HCT116 (cell line): Measurements from ENCODE around the gene MAP2K3. TPM values are rescaled to one million over a fixed set of nuclear protein-coding genes. Genes with fewer than 3 reads are reported as not detected.

Experiments used
- ATAC-seq: fragments of 200-7000 bp; cut with Tn5 transposase; 2 replicates; pipeline ENCODE4 v1.9.1; 2020; ENCODE audit warnings: mild to moderate bottlenecking, moderate library complexity
- BruUV-seq: library from RNA; stranded (reverse); fragments of 400-500 nt; replicated peaks from 2 replicates; lab custom pipeline; 2021; lab: Mats Ljungman, UMichigan
- CTCF ChIA-PET: fragments of 300-600 bp; sonication (Branson Sonifier 250); formaldehyde crosslinking; loops from one replicate; lab custom pipeline; 2021; ENCODE audit warnings: antibody characterized with exemption; lab: Charles Lee
- POLR2A ChIA-PET: fragments of 300-600, 350-600 bp; sonication (Branson Sonifier 250); formaldehyde crosslinking; loops from one replicate; lab custom pipeline; 2021; ENCODE audit warnings: antibody characterized with exemption; lab: Charles Lee
- RAD21 ChIA-PET, 2 experiments: fragments of 300-600 bp; sonication (Branson Sonifier 250); formaldehyde crosslinking; loops; one replicate each; lab custom pipeline; 2023; ENCODE audit warnings: low total read pairs in 2 of 2; ENCODE audit not compliant: uncharacterized antibody in 2 of 2, unreplicated experiment in 2 of 2, low non-redundant PET in 1 of 2; lab: Charles Lee
- DNase-seq: peaks from one replicate; pipeline ENCODE4 v3.0.0-alpha.2; 2010; ENCODE audit warnings: low read depth, low spot score
- H2AFZ ChIP-seq: fragments of 200-600 bp; shearing (Covaris generic), sonication (generic); 2 replicates; pipeline ENCODE4 v1.6.1; 2017; ENCODE audit warnings: low read depth, mixed run types, mixed read lengths, antibody characterized with exemption, low read length; ENCODE audit not compliant: poor library complexity, severe bottlenecking
- H3K27ac ChIP-seq: 2 replicates; pipeline ENCODE4 v1.5.1; 2012; ENCODE audit warnings: low read depth, low read length
- H3K27me3 ChIP-seq: fragments of 200-600 bp; sonication (generic); 2 replicates; pipeline ENCODE4 v1.6.1; 2016; ENCODE audit warnings: mixed run types, low read length, mixed read lengths; ENCODE audit not compliant: insufficient read depth
- H3K36me3 ChIP-seq, 2 experiments: fragments of 200-500 bp in 1 of 2; fragments of 200-600 bp in 1 of 2; sonication (Bioruptor generic) in 1 of 2; sonication (generic) in 1 of 2; 2 replicates each; pipeline versions ENCODE4 v1.5.1 to v1.6.1; 2014 to 2016; ENCODE audit warnings: low read length in 2 of 2, inconsistent platforms in 1 of 2, mixed read lengths in 1 of 2, mixed run types in 1 of 2; ENCODE audit not compliant: insufficient read depth in 2 of 2, control insufficient read depth in 1 of 2
- H3K4me1 ChIP-seq, 2 experiments: fragments of 200-600 bp in 1 of 2; sonication (generic) in 1 of 2; 2 replicates each; pipeline versions ENCODE4 v1.5.1 to v1.6.1; 2012 to 2017; ENCODE audit warnings: low read length in 2 of 2, inconsistent platforms in 1 of 2, mild to moderate bottlenecking in 1 of 2, mixed read lengths in 1 of 2, mixed run types in 1 of 2, moderate library complexity in 1 of 2; ENCODE audit not compliant: insufficient read depth in 2 of 2, control insufficient read depth in 1 of 2
- H3K4me2 ChIP-seq: fragments of 200-600 bp; sonication (generic); 2 replicates; pipeline ENCODE4 v1.6.1; 2017; ENCODE audit warnings: mixed run types, low read length, mixed read lengths
- H3K4me3 ChIP-seq, 2 experiments: fragments of 200-600 bp in 1 of 2; sonication (generic) in 1 of 2; replicated peaks in 1 of 2; 2 replicates each; pipeline ENCODE4 v1.5.1; 2011 to 2016; ENCODE audit warnings: low read length in 2 of 2, control low read depth in 1 of 2, low read depth in 1 of 2, mild to moderate bottlenecking in 1 of 2, mixed read lengths in 1 of 2, mixed run types in 1 of 2
- H3K79me2 ChIP-seq: fragments of 200-600 bp; sonication (generic); 2 replicates; pipeline ENCODE4 v1.6.1; 2017; ENCODE audit warnings: mild to moderate bottlenecking, mixed run types, low read length, moderate library complexity, mixed read lengths; ENCODE audit not compliant: insufficient read depth
- H3K9ac ChIP-seq: fragments of 200-600 bp; sonication (generic); 2 replicates; pipeline ENCODE4 v1.6.1; 2016; ENCODE audit warnings: low read length, mixed read lengths
- H3K9me2 ChIP-seq: fragments of 200-600 bp; sonication (generic), shearing (Covaris generic); 2 replicates; pipeline ENCODE4 v1.6.1; 2017; ENCODE audit warnings: mixed run types, mild to moderate bottlenecking, moderate library complexity; ENCODE audit not compliant: insufficient read depth
- H3K9me3 ChIP-seq, 2 experiments: fragments of 200-500 bp in 1 of 2; fragments of 200-600 bp in 1 of 2; sonication (Bioruptor generic) in 1 of 2; sonication (generic) in 1 of 2; 2 replicates each; pipeline ENCODE4 v1.6.1; 2014 to 2017; ENCODE audit warnings: low read length in 2 of 2, mixed read lengths in 2 of 2, inconsistent platforms in 1 of 2, low read depth in 1 of 2, mild to moderate bottlenecking in 1 of 2, mixed run types in 1 of 2, moderate library complexity in 1 of 2; ENCODE audit not compliant: control insufficient read depth in 1 of 2, insufficient read depth in 1 of 2
- H4K20me1 ChIP-seq: fragments of 200-600 bp; sonication (generic), shearing (Covaris generic); 2 replicates; pipeline ENCODE4 v1.6.1; 2017; ENCODE audit warnings: mixed run types, mild to moderate bottlenecking, moderate library complexity; ENCODE audit not compliant: insufficient read depth
- EGR1 ChIP-seq: IDR thresholded peaks from 2 replicates; pipeline ENCODE4 v1.6.1; 2012; ENCODE audit warnings: low read depth
- EZH2phosphoT487 ChIP-seq: fragments of 200-600 bp; IDR thresholded peaks from 2 replicates; pipeline ENCODE4 v1.6.1; 2018; ENCODE audit warnings: antibody characterized with exemption, borderline replicate concordance
- FOSL1 ChIP-seq: IDR thresholded peaks from 2 replicates; pipeline ENCODE4 v1.6.1; 2012; ENCODE audit warnings: low read depth
- POLR2AphosphoS5 ChIP-seq: IDR thresholded peaks from 2 replicates; pipeline ENCODE4 v1.6.1; 2011; ENCODE audit warnings: mild to moderate bottlenecking, low read depth, low read length, moderate library complexity
- intact Hi-C: fragments of 100-400 bp; cut with micrococcal nuclease; formaldehyde crosslinking; loops from 2 replicates; pipeline ENCODE4 v1.10.0; 2022
- total RNA-seq: library from RNA; stranded (reverse); gene quantifications from one replicate; pipeline ENCODE4 v1.2.1, GENCODE V29; 2021; ENCODE audit not compliant: unreplicated experiment
- TF ChIP-seq, protein P1 (sequence below): IDR thresholded peaks from 2 replicates; pipeline ENCODE4 v1.6.1; 2011; ENCODE audit warnings: mild to moderate bottlenecking, low read length, moderate library complexity; ENCODE audit not compliant: insufficient replicate concordance; ENCODE audit errors: extremely low read depth
- TF ChIP-seq, protein P2 (sequence below): IDR thresholded peaks from 2 replicates; pipeline ENCODE4 v1.6.1; 2012

MAP2K3 gene
- total RNA-seq, 1 experiment from 2014 or later, result 96.7 TPM

DNA sequence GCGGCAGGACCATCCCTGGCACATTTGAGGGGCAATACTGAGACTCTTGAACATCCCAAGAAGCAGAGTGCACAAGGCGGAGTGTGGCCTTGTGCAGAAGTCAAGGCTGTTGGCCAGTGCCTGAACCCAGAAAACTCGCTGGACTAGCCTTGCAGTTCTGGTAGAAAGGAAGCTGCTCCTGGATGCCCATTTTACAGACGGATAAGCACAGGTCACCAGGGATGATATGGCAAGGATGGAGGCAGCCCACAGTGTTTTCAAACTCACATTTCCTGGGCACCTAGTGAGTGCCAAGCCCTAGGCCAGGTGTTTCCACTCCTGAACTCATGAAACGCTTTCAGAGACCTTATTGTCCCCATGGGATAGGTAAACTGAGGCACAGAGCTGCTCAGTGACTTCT lies 1.7 kb upstream of the MAP2K3 start (continued):
- TF ChIP-seq, protein P1, sequence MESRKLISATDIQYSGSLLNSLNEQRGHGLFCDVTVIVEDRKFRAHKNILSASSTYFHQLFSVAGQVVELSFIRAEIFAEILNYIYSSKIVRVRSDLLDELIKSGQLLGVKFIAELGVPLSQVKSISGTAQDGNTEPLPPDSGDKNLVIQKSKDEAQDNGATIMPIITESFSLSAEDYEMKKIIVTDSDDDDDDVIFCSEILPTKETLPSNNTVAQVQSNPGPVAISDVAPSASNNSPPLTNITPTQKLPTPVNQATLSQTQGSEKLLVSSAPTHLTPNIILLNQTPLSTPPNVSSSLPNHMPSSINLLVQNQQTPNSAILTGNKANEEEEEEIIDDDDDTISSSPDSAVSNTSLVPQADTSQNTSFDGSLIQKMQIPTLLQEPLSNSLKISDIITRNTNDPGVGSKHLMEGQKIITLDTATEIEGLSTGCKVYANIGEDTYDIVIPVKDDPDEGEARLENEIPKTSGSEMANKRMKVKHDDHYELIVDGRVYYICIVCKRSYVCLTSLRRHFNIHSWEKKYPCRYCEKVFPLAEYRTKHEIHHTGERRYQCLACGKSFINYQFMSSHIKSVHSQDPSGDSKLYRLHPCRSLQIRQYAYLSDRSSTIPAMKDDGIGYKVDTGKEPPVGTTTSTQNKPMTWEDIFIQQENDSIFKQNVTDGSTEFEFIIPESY, result no peak
- TF ChIP-seq POLR2AphosphoS5 (no peak), EZH2phosphoT487 (no peak), FOSL1 (no peak)

DNA sequence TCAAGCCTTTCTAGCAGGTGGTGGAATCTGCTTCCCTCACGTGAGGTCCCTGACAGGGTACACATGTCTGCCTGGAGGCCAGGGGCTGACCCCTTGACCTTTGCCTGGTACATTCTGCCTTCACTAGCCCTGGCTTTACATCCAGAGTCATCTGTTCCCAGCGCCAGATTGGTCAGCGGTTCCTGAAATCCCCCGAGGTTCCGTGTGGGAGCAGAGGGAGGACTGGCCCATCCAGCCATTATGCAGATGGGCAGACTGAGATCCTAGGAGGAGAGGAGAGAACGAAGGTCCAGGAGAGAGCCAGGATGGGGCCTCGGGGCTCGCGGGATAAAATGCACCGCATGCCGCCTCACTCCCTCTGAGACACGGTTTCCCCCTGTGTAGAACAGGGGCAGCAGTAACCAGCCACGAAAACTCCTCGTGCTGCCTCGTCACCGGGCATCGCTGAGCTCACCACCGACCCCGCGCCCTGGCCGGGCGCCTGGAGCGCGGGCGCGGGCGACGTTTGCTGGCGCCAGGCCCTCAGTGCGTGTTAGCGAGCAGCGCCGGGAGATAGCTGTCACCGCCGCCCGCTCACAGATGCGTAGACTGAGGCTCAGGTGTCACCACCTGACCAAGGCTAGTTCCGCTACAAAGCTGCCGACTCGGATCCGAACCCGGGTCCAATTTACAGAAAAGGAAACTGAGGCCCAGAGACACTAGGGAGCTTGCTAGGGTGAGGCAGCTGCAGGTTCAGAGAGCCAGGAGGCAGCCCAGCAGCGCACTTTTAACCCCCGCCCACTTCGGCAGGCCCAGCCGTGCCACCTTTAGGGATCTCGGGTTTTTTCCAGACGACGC lies 811 bp upstream of the MAP2K3 start:
- Histone ChIP-seq H3K9me3 (no peaks in the 10 kb centered on the region), H3K27me3 (no peaks in the 10 kb centered on the region), H3K36me3 (0 out of 4 replicates have a peak, but pooled peaks cover 0 to 4% of the 10 kb centered on the region in 2 experiments), H2AFZ (peak overlapping the region; percentile 31), H3K79me2 (peaks cover 42% of the 10 kb centered on the region), H3K9ac (peak overlapping the region; percentile 96), H3K4me3 (peak overlapping the region; percentile 45 to 99), H3K4me2 (peak overlapping the region; percentile 99), H3K4me1 (peaks cover 51 to 83% of the 10 kb centered on the region in 2 experiments), H3K27ac (peak overlapping the region; percentile 40; the same call in 1 of the 2 replicates), H3K9me2 (no peaks in the 10 kb centered on the region), H4K20me1 (no peaks in the 10 kb centered on the region)
- RAD21 ChIA-PET, result no interaction called here
- BruUV-seq, result no TSS peak
- intact Hi-C loops, result loop anchor here (10.0 kb wide), 1 partner anchor 171 kb away; no protein-coding TSS in a partner anchor
- TF ChIP-seq EGR1, result no peak
- TF ChIP-seq, protein P2, sequence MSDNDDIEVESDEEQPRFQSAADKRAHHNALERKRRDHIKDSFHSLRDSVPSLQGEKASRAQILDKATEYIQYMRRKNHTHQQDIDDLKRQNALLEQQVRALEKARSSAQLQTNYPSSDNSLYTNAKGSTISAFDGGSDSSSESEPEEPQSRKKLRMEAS, result peak; percentile 33; the same call in 1 of the 2 replicates
- CTCF ChIA-PET, result interaction anchor here (0.7 to 1.0 kb wide), 2 partner anchors 70 to 228 kb away, joined by 3 read pairs; no protein-coding TSS in a partner anchor
- peak; percentile 7 for ATAC-seq
- peak; percentile 22 for DNase-seq
- POLR2A ChIA-PET, result no interaction called here
